Measurements from ENCODE around the gene TLCD3B. TPM values are rescaled to one million over a fixed set of nuclear protein-coding genes. Genes with fewer than 3 reads are reported as not detected.

TLCD3B gene
- total and polyA plus RNA-seq, 3 donors from 2014 or later: 51.8 to 194 (median 82.7) TPM

DNA sequence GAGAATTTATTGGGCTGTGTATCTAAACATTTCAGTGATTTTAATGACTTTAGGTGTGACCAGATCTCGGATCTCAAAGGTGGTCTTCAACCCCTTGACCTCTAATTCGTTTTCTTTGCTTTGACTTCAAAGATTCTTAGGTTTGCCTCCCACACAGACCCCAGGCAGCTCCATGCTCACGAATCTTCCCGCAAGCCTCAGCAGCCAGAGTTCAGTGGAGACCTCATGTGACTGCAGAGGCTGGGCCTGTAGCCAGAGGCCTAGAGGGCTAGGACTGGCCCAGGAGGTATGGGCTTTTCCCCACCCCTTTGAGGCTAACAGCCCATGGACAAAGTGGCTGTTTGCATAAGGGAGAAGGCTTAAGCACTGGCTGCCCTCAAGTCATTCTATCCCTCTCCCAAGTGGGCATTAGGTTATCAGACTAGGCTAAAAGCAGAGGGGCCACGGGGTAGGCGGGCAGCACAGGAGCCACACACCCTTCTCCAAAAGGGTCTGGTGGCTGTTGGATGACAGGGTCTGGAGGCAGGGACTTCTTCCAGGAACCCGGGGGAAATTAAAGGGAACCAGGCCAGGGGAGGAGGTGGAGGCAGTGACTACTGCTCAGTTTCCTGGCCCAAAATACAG lies 38.6 kb downstream of the TLCD3B start:
- H3K4me3 ChIP-seq: no peak overlapping the region
- TF ChIP-seq, protein P1, sequence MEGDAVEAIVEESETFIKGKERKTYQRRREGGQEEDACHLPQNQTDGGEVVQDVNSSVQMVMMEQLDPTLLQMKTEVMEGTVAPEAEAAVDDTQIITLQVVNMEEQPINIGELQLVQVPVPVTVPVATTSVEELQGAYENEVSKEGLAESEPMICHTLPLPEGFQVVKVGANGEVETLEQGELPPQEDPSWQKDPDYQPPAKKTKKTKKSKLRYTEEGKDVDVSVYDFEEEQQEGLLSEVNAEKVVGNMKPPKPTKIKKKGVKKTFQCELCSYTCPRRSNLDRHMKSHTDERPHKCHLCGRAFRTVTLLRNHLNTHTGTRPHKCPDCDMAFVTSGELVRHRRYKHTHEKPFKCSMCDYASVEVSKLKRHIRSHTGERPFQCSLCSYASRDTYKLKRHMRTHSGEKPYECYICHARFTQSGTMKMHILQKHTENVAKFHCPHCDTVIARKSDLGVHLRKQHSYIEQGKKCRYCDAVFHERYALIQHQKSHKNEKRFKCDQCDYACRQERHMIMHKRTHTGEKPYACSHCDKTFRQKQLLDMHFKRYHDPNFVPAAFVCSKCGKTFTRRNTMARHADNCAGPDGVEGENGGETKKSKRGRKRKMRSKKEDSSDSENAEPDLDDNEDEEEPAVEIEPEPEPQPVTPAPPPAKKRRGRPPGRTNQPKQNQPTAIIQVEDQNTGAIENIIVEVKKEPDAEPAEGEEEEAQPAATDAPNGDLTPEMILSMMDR (IDR thresholded peaks at IDR 0.05): no peak
- TF ChIP-seq POLR2A (IDR thresholded peaks at IDR 0.05): no peak
- DNase-seq: peak; percentile 56
- peaks cover 17% of the 10 kb centered on the region for H3K4me1 ChIP-seq
- 47 to 51% methylated on average over 7 of the region's 7 CpGs for WGBS, 2 donors
- no peaks in the 10 kb centered on the region for H3K9me3 ChIP-seq
- H3K27me3 ChIP-seq: no peaks in the 10 kb centered on the region
- intact Hi-C loops (cut with DNase I; ENCODE audit: low total_unique reads): no loop called here
- peak overlapping the region in 1 of 2 donors; percentile 47 for H3K27ac ChIP-seq
- H3K36me3 ChIP-seq (ENCODE audit: low read depth, missing control alignments): no peaks in the 10 kb centered on the region

DNA sequence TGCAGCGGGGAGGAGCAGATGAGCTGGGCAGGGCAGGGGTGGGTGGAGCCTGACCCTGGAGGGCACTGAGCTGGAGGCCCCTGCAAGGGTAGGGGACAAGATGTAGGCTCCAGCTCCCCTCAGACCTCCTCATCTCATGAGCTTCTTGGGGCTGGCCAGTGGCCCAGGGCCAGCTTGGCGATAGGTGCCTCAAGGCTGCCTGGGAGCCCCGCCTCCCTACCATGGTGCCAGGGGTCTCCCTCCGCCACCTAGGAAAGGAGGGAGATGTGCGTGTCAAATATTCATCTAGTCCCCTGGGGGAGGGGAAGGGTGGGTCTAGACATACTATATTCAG lies 39.5 kb downstream of the TLCD3B start:
- intact Hi-C loops (cut with DNase I; ENCODE audit: low total_unique reads): no loop called here
- H3K4me3 ChIP-seq: no peak overlapping the region
- TF ChIP-seq, protein P1 (IDR thresholded peaks at IDR 0.05): no peak
- no peak for TF ChIP-seq POLR2A (IDR thresholded peaks at IDR 0.05)
- peaks cover 13% of the 10 kb centered on the region for H3K4me1 ChIP-seq
- WGBS, 2 donors: 72 to 80% methylated on average over 1 to 5 of the region's 5 CpGs
- peak overlapping the region in 1 of 2 donors; percentile 47 for H3K27ac ChIP-seq
- H3K27me3 ChIP-seq: no peaks in the 10 kb centered on the region
- no peaks in the 10 kb centered on the region for H3K9me3 ChIP-seq
- DNase-seq: no peak
- no peaks in the 10 kb centered on the region for H3K36me3 ChIP-seq (ENCODE audit: low read depth, missing control alignments)

DNA sequence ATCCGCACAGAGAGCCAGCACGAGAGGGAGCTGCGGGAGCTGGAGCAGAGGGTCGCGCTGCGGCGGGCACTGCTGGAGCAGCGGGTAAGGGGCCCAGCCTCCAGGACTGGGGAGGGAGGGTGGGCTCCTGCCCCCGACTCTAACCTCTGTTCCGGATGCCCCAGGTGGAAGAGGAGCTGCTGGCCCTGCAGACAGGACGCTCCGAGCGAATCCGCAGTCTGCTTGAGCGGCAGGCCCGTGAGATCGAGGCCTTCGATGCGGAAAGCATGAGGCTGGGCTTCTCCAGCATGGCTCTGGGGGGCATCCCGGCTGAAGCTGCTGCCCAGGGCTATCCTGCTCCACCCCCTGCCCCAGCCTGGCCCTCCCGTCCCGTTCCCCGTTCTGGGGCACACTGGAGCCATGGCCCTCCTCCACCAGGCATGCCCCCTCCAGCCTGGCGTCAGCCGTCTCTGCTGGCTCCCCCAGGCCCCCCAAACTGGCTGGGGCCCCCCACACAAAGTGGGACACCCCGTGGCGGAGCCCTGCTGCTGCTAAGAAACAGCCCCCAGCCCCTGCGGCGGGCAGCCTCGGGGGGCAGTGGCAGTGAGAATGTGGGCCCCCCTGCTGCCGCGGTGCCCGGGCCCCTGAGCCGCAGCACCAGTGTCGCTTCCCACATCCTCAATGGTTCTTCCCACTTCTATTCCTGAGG lies 40.0 kb downstream of the TLCD3B start:
- DNase-seq: no peak
- Histone ChIP-seq H3K4me3 (no peak overlapping the region), H3K4me1 (peaks cover 13% of the 10 kb centered on the region), H3K36me3 (ENCODE audit: low read depth, missing control alignments) (no peaks in the 10 kb centered on the region), H3K9me3 (no peaks in the 10 kb centered on the region), H3K27ac (no peak overlapping the region), H3K27me3 (no peaks in the 10 kb centered on the region)
- intact Hi-C loops (cut with DNase I; ENCODE audit: low total_unique reads): no loop called here
- WGBS, 2 donors: 88 to 98% methylated on average over 8 to 30 of the region's 35 CpGs
- TF ChIP-seq, protein P1 (IDR thresholded peaks at IDR 0.05): no peak
- no peak for TF ChIP-seq POLR2A (IDR thresholded peaks at IDR 0.05)

DNA sequence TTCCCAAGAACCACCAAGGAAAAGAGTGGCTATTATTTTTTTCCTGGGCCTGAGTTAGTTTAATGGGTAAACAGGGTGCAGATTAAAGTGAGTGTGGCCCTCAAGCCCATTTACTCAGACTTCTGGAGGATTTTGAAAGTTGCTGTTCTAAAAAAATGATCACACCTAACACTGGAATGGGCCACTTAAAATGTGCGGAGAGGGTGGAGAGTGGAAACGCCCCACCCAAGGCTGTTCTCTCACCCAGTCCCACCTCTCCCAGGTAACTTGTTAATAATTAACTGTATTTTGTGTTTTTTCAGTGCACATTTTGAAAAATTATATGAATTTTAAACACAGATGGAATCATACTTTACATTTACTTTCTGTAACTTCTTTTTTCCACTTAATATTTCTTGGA lies 41.0 kb downstream of the TLCD3B start:
- no peak for TF ChIP-seq POLR2A (IDR thresholded peaks at IDR 0.05)
- TF ChIP-seq, protein P1 (IDR thresholded peaks at IDR 0.05): no peak
- WGBS, 2 donors: 89 to 96% methylated on average over 2 of the region's 2 CpGs
- H3K4me3 ChIP-seq: no peak overlapping the region
- H3K4me1 ChIP-seq: peaks cover 10% of the 10 kb centered on the region
- intact Hi-C loops (cut with DNase I; ENCODE audit: low total_unique reads): no loop called here
- H3K9me3 ChIP-seq: no peaks in the 10 kb centered on the region
- no peak for DNase-seq
- H3K27ac ChIP-seq: no peak overlapping the region
- no peaks in the 10 kb centered on the region for H3K27me3 ChIP-seq
- H3K36me3 ChIP-seq (ENCODE audit: low read depth, missing control alignments): no peaks in the 10 kb centered on the region
